22Rv1 (cell line): ENCODE measurements around the gene NMRAL1.

Experiments
- H3K27ac ChIP-seq: fragments of 450-650 bp; 2 replicates; pipeline ENCODE4 v1.5.1; 2017
- ZFX ChIP-seq: fragments of 450-650 bp; IDR thresholded peaks from 2 replicates; pipeline ENCODE4 v1.6.1; 2017; ENCODE audit warnings: antibody characterized with exemption, borderline replicate concordance
- TF ChIP-seq, protein P1 (sequence below): fragments of 450-650 bp; IDR thresholded peaks from 2 replicates; pipeline ENCODE4 v1.5.1; 2017; ENCODE audit warnings: mild to moderate bottlenecking

Gene NMRAL1

DNA sequence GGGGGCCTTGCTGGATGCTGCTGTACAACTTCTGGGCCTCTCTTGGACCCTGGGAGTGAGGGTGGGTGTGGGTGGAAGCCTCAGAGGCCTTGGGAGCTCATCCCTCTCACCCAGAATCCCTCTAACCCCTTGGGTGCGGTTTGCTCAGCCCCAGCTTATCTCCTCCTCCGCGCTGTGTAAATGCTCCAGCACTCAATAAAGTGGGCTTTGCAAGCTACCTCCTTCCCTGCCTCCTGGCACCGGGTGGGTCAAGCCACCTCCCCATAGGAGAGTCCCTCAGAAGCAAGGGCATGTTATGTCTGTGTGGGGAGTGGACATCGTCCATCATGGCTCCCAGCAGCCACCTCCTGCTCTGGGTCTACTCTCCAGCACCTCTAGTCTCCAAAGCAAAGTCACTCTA, 35.7 kb upstream of the NMRAL1 start:
- no peak for TF ChIP-seq ZFX
- TF ChIP-seq, protein P1, sequence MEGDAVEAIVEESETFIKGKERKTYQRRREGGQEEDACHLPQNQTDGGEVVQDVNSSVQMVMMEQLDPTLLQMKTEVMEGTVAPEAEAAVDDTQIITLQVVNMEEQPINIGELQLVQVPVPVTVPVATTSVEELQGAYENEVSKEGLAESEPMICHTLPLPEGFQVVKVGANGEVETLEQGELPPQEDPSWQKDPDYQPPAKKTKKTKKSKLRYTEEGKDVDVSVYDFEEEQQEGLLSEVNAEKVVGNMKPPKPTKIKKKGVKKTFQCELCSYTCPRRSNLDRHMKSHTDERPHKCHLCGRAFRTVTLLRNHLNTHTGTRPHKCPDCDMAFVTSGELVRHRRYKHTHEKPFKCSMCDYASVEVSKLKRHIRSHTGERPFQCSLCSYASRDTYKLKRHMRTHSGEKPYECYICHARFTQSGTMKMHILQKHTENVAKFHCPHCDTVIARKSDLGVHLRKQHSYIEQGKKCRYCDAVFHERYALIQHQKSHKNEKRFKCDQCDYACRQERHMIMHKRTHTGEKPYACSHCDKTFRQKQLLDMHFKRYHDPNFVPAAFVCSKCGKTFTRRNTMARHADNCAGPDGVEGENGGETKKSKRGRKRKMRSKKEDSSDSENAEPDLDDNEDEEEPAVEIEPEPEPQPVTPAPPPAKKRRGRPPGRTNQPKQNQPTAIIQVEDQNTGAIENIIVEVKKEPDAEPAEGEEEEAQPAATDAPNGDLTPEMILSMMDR, result no peak
- H3K27ac ChIP-seq, result no peak overlapping the region

DNA sequence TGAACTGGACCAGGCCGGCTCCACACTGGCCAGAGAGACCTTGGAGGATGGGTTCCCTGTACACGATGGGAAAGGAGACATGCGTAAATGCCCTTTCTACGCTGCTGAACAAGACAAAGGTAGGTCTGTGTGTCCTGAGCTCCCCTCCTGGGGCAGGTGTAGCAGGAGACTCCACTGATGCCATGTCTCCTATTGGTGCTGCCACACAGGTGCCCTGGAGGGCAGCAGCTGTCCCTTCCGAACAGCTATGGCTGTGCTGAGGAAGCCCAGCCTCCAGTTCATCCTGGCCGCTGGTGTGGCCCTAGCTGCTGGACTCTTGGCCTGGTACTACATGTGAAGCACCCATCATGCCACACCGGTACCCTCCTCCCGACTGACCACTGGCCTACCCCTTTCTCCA, 35.0 kb upstream of the NMRAL1 start:
- no peak for TF ChIP-seq ZFX
- TF ChIP-seq, protein P1, result no peak
- H3K27ac ChIP-seq, result no peak overlapping the region

DNA sequence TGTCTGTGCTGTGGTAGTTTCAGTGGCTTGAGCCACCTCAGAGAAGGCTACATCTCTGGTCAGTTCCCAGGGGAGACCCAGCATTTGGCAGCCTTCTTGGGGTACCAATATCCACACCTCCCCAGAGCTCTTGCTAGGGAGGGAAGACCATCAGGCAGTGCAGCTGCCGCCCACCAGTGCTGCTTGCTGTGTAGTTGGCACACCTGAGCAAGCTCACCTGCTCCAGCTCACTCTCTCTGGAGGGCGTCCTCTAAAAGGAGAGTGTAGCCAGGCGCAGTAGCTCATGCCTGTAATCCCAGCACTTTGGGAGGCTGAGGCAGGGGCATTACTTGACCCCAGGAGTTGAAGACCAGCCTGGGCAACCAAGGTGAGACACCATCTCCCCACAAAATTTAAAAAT, 34.4 kb upstream of the NMRAL1 start:
- TF ChIP-seq ZFX, result no peak
- TF ChIP-seq, protein P1, result no peak

DNA sequence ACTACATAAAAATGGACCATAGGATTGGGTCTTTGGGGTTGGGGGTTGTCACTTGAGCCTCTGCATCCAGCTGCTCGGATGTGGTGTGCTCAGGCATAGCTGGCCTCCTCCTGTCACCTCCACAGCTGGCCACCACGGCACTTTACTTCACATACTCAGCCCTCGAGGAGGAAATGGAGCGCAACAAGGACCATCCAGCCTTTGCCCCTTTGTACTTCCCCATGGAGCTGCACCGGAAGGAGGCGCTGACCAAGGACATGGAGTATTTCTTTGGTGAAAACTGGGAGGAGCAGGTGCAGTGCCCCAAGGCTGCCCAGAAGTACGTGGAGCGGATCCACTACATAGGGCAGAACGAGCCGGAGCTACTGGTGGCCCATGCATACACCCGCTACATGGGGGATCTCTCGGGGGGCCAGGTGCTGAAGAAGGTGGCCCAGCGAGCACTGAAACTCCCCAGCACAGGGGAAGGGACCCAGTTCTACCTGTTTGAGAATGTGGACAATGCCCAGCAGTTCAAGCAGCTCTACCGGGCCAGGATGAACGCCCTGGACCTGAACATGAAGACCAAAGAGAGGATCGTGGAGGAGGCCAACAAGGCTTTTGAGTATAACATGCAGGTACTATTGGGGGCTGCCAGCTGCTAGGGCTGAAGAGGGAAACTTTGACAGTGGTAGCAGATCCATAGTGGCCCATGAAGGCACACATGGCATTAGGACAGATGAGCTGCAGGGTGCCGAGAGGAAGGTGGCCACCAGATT, 33.3 kb upstream of the NMRAL1 start:
- no peak overlapping the region for H3K27ac ChIP-seq
- TF ChIP-seq, protein P1, result no peak
- TF ChIP-seq ZFX, result no peak

More for the DNA sequence above, 34.4 kb upstream of the NMRAL1 start:
- no peak overlapping the region for H3K27ac ChIP-seq

DNA sequence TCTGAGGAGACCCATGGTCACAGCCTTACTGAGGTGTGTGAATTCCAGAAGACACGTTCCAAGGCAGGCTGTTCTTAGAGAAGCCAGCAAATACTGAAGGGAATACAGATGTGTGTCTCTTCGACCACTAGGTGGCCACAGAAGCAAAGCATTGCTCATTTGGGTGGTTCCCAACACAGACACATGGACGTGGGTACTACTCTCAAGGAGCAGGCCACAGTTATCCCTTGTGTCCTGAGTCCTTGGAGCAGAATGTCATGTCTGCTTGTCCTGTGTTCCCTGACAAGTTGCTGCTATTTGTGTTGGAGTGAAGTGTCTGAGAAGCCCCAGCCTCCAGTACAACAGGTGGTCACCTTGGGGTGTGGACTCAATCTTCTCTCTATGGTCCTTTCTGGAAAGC, 32.0 kb upstream of the NMRAL1 start:
- H3K27ac ChIP-seq, result no peak overlapping the region
- no peak for TF ChIP-seq ZFX
- TF ChIP-seq, protein P1, result peak; percentile 84

DNA sequence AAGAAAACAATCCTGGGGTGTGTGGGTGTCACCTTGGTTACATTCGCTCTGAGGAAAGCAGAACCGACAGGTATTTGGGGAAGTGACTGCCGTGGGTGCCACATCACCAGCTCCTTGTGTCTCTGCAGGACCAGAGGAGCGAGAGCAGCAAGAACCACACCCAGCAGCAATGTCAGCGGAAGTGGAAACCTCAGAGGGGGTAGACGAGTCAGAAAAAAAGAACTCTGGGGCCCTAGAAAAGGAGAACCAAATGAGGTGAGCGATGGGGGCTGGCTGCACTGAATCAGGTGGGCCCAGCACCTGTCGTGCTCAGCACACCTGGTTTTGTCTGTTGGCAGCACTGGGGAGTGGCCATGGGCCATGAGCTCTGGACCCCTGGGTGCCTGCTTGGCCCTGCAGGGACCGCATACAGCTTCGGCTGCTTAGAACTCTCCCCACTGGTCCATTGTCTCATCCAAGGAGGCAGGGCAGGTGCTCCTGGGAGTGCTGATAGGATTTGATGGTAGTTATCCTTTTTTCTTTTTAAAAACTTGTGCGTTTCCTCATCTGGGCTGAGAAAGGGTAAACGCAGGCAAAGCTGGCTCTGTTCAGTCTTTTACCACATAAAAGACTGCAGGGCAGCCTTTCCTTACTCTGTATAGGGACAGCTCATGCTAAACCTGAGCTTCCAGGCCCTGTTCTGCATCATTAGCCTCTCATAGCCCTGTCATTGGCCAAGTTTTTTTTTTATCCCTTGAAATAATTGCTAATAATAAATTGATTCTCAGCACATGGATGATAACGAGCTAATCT, 31.1 kb upstream of the NMRAL1 start:
- no peak for TF ChIP-seq ZFX
- TF ChIP-seq, protein P1, result no peak
- H3K27ac ChIP-seq, result no peak overlapping the region

DNA sequence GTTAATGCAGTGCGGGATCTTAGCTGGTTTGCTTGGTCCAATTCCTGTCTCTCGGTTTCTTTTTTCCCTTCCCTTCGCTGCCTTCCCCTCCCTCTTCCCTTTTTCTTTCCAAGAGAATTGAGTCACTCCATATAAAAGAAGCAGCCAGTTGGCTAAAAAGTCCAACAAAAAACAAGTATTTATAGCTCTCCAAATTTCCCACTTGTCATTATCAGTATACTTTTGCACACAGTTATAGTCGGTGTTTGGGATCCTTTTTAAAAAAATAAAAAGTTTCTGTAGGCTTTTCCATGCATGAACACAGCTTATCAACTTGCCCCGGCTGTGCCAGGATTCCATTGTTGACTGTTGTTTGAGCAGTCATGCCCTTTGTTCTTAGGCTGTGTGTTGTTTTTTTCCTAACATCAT, 26.6 kb upstream of the NMRAL1 start:
- H3K27ac ChIP-seq, result no peak overlapping the region
- TF ChIP-seq, protein P1, result no peak
- no peak for TF ChIP-seq ZFX
